ENCODE measurements around the gene PRR7.

The PRR7 gene

DNA sequence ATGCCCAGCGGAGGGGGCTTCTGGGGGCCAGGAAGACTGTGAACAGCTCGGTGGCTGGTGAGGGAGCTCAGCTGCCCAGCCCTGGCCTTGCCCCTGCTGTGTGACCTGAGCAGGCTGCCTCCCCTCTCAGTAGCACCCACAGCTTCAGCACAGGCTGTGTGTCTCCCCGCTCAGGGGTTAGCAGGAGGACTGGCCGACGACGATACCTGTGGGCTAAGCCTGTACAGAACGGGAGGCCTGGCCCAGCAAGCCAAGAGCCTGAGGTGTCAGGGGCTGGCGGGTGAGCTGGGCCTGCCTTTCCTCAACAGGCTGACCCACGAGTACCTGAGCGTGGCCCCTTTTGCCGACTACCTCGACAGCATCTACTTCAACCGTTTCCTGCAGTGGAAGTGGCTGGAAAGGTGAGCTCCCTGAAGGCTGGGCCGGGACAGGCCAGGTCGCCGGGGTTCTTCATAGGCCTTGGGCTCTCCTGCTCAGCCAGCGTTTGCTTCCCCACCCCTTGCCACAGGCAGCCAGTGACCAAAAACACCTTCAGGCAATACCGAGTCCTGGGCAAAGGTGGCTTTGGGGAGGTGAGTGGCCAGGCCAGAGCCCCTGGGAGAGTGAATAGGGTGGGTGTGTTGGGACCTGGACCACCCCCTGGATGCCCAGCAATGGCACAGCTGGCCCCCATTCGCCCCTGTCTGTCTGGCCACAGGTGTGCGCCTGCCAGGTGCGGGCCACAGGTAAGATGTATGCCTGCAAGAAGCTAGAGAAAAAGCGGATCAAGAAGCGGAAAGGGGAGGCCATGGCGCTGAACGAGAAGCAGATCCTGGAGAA lies 13.6 kb upstream of the PRR7 start:
- Histone ChIP-seq H3K4me1 (peaks cover 64 to 80% (median 69%) of the 10 kb centered on the region in 10 experiments), H4K20me1 (peaks cover 0 to 60% (median 19%) of the 10 kb centered on the region in 11 experiments; a peak in 15 of 22 replicates), H3K27ac (peak overlapping the region; percentile 56 to 99 (median 99); a peak in 21 of 22 replicates), H3K4me2 (peak overlapping the region; percentile 95 to 99 (median 98)), H3K9ac (peak overlapping the region; percentile 62 to 99 (median 99)), H3K4me3 (peak overlapping the region in 8 of 10 experiments; percentile 30 to 99 (median 56); a peak in 15 of 20 replicates), H3K36me3 (peaks cover 58 to 83% (median 70%) of the 10 kb centered on the region in 11 experiments), H3K27me3 (no peaks in the 10 kb centered on the region), H3K9me3 (replicated peaks in 1 of 11) (no peaks in the 10 kb centered on the region)
- TF ChIP-seq Cebpa-rat (IDR thresholded peaks at IDR 0.05): no peak

GRCh38 chr5:177433658-177434217 lies 12.9 kb upstream of the PRR7 start:
- H4K20me1 ChIP-seq: peaks cover 0 to 67% (median 26%) of the 10 kb centered on the region in 11 experiments; a peak in 16 of 22 replicates
- H3K27ac ChIP-seq: peak overlapping the region in 10 of 11 experiments; percentile 59 to 99 (median 99); a peak in 20 of 22 replicates
- no peaks in the 10 kb centered on the region for H3K27me3 ChIP-seq
- peaks cover 65 to 90% (median 77%) of the 10 kb centered on the region in 11 experiments for H3K36me3 ChIP-seq
- H3K4me1 ChIP-seq: peaks cover 57 to 73% (median 62%) of the 10 kb centered on the region in 10 experiments
- H3K9me3 ChIP-seq (replicated peaks in 1 of 11): no peaks in the 10 kb centered on the region
- H3K4me3 ChIP-seq: no peak overlapping the region; a peak in 1 of 20 replicates
- H3K9ac ChIP-seq: peak overlapping the region; percentile 34 to 99 (median 87); a peak in 18 of 22 replicates
- peak overlapping the region; percentile 95 to 99 (median 98) for H3K4me2 ChIP-seq
- no peak for TF ChIP-seq Cebpa-rat (IDR thresholded peaks at IDR 0.05)

GRCh38 chr5:177434437-177434836 lies 12.2 kb upstream of the PRR7 start:
- no peaks in the 10 kb centered on the region for H3K9me3 ChIP-seq (replicated peaks in 1 of 11)
- peaks cover 52 to 69% (median 55%) of the 10 kb centered on the region in 10 experiments for H3K4me1 ChIP-seq
- peak overlapping the region in 10 of 11 experiments; percentile 53 to 99 (median 64); a peak in 20 of 22 replicates for H3K27ac ChIP-seq
- TF ChIP-seq Cebpa-rat (IDR thresholded peaks at IDR 0.05): no peak
- H3K27me3 ChIP-seq: no peaks in the 10 kb centered on the region
- H3K36me3 ChIP-seq: peaks cover 70 to 97% (median 83%) of the 10 kb centered on the region in 11 experiments
- peaks cover 0 to 73% (median 28%) of the 10 kb centered on the region in 11 experiments; a peak in 17 of 22 replicates for H4K20me1 ChIP-seq
- peak overlapping the region; percentile 69 to 99 (median 97) for H3K4me2 ChIP-seq
- peak overlapping the region; percentile 34 to 99 (median 58); a peak in 18 of 22 replicates for H3K9ac ChIP-seq
- H3K4me3 ChIP-seq: no peak overlapping the region

GRCh38 chr5:177434942-177435738 lies 11.5 kb upstream of the PRR7 start:
- H3K4me3 ChIP-seq: no peak overlapping the region

GRCh38 chr5:177435847-177436536 lies 10.6 kb upstream of the PRR7 start:
- H3K36me3 ChIP-seq: peaks cover 84 to 100% (median 90%) of the 10 kb centered on the region in 11 experiments

More at GRCh38 chr5:177434942-177435738, 11.5 kb upstream of the PRR7 start:
- peak overlapping the region in 3 of 11 experiments; percentile 4 to 99 (median 99); a peak in 2 of 22 replicates for H3K27ac ChIP-seq
- peaks cover 46 to 69% (median 52%) of the 10 kb centered on the region in 10 experiments for H3K4me1 ChIP-seq
- peaks cover 0 to 80% (median 35%) of the 10 kb centered on the region in 11 experiments; a peak in 17 of 22 replicates for H4K20me1 ChIP-seq
- H3K36me3 ChIP-seq: peaks cover 76 to 100% (median 89%) of the 10 kb centered on the region in 11 experiments
- no peak for TF ChIP-seq Cebpa-rat (IDR thresholded peaks at IDR 0.05)
- H3K27me3 ChIP-seq: no peaks in the 10 kb centered on the region
- peak overlapping the region in 3 of 11 experiments; percentile 24 to 99 (median 99); a peak in 9 of 22 replicates for H3K9ac ChIP-seq
- H3K4me2 ChIP-seq: peak overlapping the region in 2 of 11 experiments; percentile 98 to 99; a peak in 2 of 22 replicates
- no peaks in the 10 kb centered on the region for H3K9me3 ChIP-seq (replicated peaks in 1 of 11)

DNA sequence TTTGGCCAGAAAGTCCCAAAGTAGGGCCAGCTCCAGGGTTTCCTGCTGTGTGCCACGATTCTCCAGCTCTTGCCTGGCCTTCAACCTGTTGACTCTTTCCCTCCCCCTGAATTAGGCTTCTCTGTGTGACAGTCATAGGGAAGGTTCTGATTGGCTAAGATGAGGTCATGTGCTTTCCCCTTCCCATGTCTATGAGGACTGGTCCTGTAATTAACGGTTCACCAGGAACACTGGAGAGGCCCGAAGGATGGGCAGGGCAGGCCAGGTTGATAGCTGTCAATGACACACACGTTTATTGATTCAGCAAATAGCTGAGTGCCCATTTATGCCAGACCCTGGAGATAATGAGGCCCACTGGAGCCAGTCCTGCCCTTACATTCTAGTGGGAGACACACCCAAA lies 9.0 kb upstream of the PRR7 start:
- no peak overlapping the region for H3K27ac ChIP-seq
- H3K4me2 ChIP-seq: no peak overlapping the region
- H3K9me3 ChIP-seq (replicated peaks in 1 of 11): no peaks in the 10 kb centered on the region
- no peak overlapping the region for H3K9ac ChIP-seq
- H3K4me1 ChIP-seq: peaks cover 21 to 46% (median 39%) of the 10 kb centered on the region in 10 experiments
- H3K36me3 ChIP-seq: peaks cover 96 to 100% (median 100%) of the 10 kb centered on the region in 11 experiments
- no peak overlapping the region for H3K4me3 ChIP-seq
- H4K20me1 ChIP-seq: peaks cover 0 to 99% (median 55%) of the 10 kb centered on the region in 11 experiments; a peak in 18 of 22 replicates
- no peak for TF ChIP-seq Cebpa-rat (IDR thresholded peaks at IDR 0.05)
- H3K27me3 ChIP-seq: no peaks in the 10 kb centered on the region

More at GRCh38 chr5:177435847-177436536, 10.6 kb upstream of the PRR7 start:
- no peaks in the 10 kb centered on the region for H3K9me3 ChIP-seq (replicated peaks in 1 of 11)
- H3K27ac ChIP-seq: peak overlapping the region in 1 of 11 experiments; percentile 4; a peak in 1 of 22 replicates
- H3K4me3 ChIP-seq: no peak overlapping the region
- H3K27me3 ChIP-seq: no peaks in the 10 kb centered on the region
- peak overlapping the region in 3 of 11 experiments; percentile 28 to 99 (median 29); a peak in 2 of 22 replicates for H3K9ac ChIP-seq
- peaks cover 37 to 62% (median 52%) of the 10 kb centered on the region in 10 experiments for H3K4me1 ChIP-seq
- no peak overlapping the region for H3K4me2 ChIP-seq
- TF ChIP-seq Cebpa-rat (IDR thresholded peaks at IDR 0.05): no peak
- H4K20me1 ChIP-seq: peaks cover 0 to 88% (median 44%) of the 10 kb centered on the region in 11 experiments; a peak in 17 of 22 replicates

DNA sequence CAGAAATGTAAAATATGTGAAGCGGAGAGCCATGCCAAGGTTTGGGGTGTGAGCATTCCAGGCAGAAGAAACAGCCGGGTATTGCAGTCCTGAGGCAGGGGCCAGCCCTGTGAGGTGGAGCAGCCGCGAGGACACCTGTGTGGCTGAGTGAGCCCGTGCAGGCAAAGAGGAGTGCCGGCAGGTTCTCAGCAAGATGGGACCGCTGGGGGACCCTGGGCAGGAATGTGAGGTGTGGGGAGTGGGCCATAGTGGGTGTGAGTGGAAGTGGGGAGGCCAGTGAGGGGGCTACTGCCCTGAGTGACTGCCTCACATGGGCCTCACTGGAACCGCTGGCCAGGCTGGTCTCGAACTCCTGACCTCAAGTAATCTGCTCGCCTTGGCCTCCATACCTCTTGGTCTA lies 8.1 kb upstream of the PRR7 start:
- no peak overlapping the region for H3K4me2 ChIP-seq
- no peak overlapping the region for H3K4me3 ChIP-seq
- peaks cover 12 to 45% (median 37%) of the 10 kb centered on the region in 10 experiments for H3K4me1 ChIP-seq
- no peak overlapping the region; a peak in 1 of 22 replicates for H3K9ac ChIP-seq
- no peaks in the 10 kb centered on the region for H3K9me3 ChIP-seq (replicated peaks in 1 of 11)
- H3K27ac ChIP-seq: no peak overlapping the region; a peak in 1 of 22 replicates
- TF ChIP-seq Cebpa-rat (IDR thresholded peaks at IDR 0.05): no peak
- H3K27me3 ChIP-seq: no peaks in the 10 kb centered on the region
- H3K36me3 ChIP-seq: peaks cover 96 to 100% (median 100%) of the 10 kb centered on the region in 11 experiments
- H4K20me1 ChIP-seq: peaks cover 0 to 99% (median 62%) of the 10 kb centered on the region in 11 experiments; a peak in 18 of 22 replicates
